Measurements from ENCODE around the gene LMO1. TPM values are rescaled to one million over a fixed set of nuclear protein-coding genes. Genes with fewer than 3 reads are reported as not detected.

The LMO1 gene
- total and polyA plus RNA-seq, 2 of the 13 experiments (the other 11 are each of a cell fraction or from before 2014, with no cell fraction given) = not detected

GRCh38 chr11:8286886-8287285 lies 23.2 kb upstream of the LMO1 start:
- Histone ChIP-seq H3K4me1 (ENCODE audit: insufficient read depth, low read length) (no peaks in the 10 kb centered on the region), H3K4me3 (replicated peaks in 1 of 3; ENCODE audit: insufficient read depth in 1 of 3, low read depth in 2 of 3, low read length in 3 of 3) (no peak overlapping the region), H2AFZ (ENCODE audit: low read length) (no peak overlapping the region), H3K79me2 (ENCODE audit: insufficient read depth, low read length) (no peaks in the 10 kb centered on the region), H3K9me3 (ENCODE audit: low read length) (no peaks in the 10 kb centered on the region), H3K9ac (ENCODE audit: insufficient read depth, low read depth, low read length) (no peak overlapping the region), H3K4me2 (ENCODE audit: low read depth, low read length) (no peak overlapping the region), H3K36me3 (replicated peaks in 1 of 2; ENCODE audit: control insufficient read depth in 1 of 2, insufficient read depth in 2 of 2, low read length in 2 of 2) (no peaks in the 10 kb centered on the region), H3K27me3 (ENCODE audit: control insufficient read depth in 1 of 2, insufficient read depth in 2 of 2, low read length in 2 of 2) (peaks cover 5 to 13% of the 10 kb centered on the region in 2 experiments; a peak in 3 of 5 replicates), H3K27ac (ENCODE audit: extremely low read length, insufficient read depth, low read length) (no peak overlapping the region), H4K20me1 (ENCODE audit: insufficient read depth, low read length) (no peaks in the 10 kb centered on the region)
- TF ChIP-seq ZNF557 (CRISPR knock-in tag; IDR thresholded peaks at IDR 0.05) (no peak), POLR2A (IDR thresholded peaks at IDR 0.05; ENCODE audit: insufficient read depth in 1 of 2, low read depth in 2 of 2, low read length in 2 of 2) (no peak), SOX5 (CRISPR knock-in tag; IDR thresholded peaks at IDR 0.05; ENCODE audit: borderline replicate concordance) (no peak)
- TF ChIP-seq, protein P1, sequence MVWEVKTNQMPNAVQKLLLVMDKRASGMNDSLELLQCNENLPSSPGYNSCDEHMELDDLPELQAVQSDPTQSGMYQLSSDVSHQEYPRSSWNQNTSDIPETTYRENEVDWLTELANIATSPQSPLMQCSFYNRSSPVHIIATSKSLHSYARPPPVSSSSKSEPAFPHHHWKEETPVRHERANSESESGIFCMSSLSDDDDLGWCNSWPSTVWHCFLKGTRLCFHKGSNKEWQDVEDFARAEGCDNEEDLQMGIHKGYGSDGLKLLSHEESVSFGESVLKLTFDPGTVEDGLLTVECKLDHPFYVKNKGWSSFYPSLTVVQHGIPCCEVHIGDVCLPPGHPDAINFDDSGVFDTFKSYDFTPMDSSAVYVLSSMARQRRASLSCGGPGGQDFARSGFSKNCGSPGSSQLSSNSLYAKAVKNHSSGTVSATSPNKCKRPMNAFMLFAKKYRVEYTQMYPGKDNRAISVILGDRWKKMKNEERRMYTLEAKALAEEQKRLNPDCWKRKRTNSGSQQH (CRISPR knock-in tag; IDR thresholded peaks at IDR 0.05; ENCODE audit: low read depth) = no peak
- FAIRE-seq (no peak), DNase-seq (ENCODE audit: low spot score) (no peak), ATAC-seq (no peak)
- 3% methylated on average over 2 of the region's 2 CpGs for WGBS (ENCODE audit: low lambda C conversion rate)
- in situ Hi-C loops (cut with HindIII; ENCODE audit: extremely low pct_ligation_motif_present, low pct_unique_long_range_greater_than_20kb) (no loop called here), intact Hi-C loops (cut with micrococcal nuclease; ENCODE audit: unreplicated experiment) (no loop called here)
- POLR2A ChIA-PET = no interaction called here
- BruUV-seq (replicated peaks) = no TSS peak
- CTCF ChIA-PET (ENCODE audit: low intra/inter-chr PET ratio, low total read pairs) = no interaction called here

DNA sequence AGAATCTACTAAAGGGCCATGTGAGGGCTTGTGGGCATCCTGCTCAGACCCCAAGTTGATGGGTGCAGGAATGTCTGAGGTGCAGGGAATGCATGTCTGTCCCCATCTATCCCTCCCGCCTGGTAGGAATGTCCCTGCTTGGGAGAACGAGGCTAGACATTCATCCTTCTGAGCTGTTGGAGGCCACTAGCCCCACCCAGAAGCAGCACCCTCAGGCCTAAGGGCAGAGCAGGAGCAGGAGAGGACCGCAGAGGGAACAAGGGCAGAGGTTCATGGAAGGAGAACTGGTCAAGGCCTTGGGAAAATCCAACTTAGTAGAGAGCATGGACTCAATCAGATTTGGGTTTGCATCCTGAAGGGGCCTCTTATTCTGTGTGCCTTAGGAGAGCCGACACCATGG lies 22.1 kb upstream of the LMO1 start:
- Histone ChIP-seq H3K27ac (ENCODE audit: extremely low read length, insufficient read depth, low read length) (no peak overlapping the region), H3K36me3 (replicated peaks in 1 of 2; ENCODE audit: control insufficient read depth in 1 of 2, insufficient read depth in 2 of 2, low read length in 2 of 2) (no peaks in the 10 kb centered on the region), H3K27me3 (ENCODE audit: control insufficient read depth in 1 of 2, insufficient read depth in 2 of 2, low read length in 2 of 2) (peaks cover 6 to 8% of the 10 kb centered on the region in 2 experiments; a peak in 3 of 5 replicates), H3K79me2 (ENCODE audit: insufficient read depth, low read length) (no peaks in the 10 kb centered on the region), H3K4me3 (replicated peaks in 1 of 3; ENCODE audit: insufficient read depth in 1 of 3, low read depth in 2 of 3, low read length in 3 of 3) (no peak overlapping the region), H3K4me2 (ENCODE audit: low read depth, low read length) (no peak overlapping the region), H2AFZ (ENCODE audit: low read length) (no peak overlapping the region), H3K4me1 (ENCODE audit: insufficient read depth, low read length) (no peaks in the 10 kb centered on the region), H4K20me1 (ENCODE audit: insufficient read depth, low read length) (no peaks in the 10 kb centered on the region), H3K9me3 (ENCODE audit: low read length) (no peaks in the 10 kb centered on the region), H3K9ac (ENCODE audit: insufficient read depth, low read depth, low read length) (no peak overlapping the region)
- ChIA-PET POLR2A (no interaction called here), CTCF (ENCODE audit: low intra/inter-chr PET ratio, low total read pairs) (no interaction called here)
- no CpG with 5 or more reads among the region's 4 CpGs for WGBS (ENCODE audit: low lambda C conversion rate)
- FAIRE-seq = no peak
- intact Hi-C loops (cut with micrococcal nuclease; ENCODE audit: unreplicated experiment) (no loop called here), in situ Hi-C loops (cut with HindIII; ENCODE audit: extremely low pct_ligation_motif_present, low pct_unique_long_range_greater_than_20kb) (no loop called here)
- no TSS peak for BruUV-seq (replicated peaks)
- no peak for DNase-seq (ENCODE audit: low spot score)
- ATAC-seq = no peak
- TF ChIP-seq, protein P2, sequence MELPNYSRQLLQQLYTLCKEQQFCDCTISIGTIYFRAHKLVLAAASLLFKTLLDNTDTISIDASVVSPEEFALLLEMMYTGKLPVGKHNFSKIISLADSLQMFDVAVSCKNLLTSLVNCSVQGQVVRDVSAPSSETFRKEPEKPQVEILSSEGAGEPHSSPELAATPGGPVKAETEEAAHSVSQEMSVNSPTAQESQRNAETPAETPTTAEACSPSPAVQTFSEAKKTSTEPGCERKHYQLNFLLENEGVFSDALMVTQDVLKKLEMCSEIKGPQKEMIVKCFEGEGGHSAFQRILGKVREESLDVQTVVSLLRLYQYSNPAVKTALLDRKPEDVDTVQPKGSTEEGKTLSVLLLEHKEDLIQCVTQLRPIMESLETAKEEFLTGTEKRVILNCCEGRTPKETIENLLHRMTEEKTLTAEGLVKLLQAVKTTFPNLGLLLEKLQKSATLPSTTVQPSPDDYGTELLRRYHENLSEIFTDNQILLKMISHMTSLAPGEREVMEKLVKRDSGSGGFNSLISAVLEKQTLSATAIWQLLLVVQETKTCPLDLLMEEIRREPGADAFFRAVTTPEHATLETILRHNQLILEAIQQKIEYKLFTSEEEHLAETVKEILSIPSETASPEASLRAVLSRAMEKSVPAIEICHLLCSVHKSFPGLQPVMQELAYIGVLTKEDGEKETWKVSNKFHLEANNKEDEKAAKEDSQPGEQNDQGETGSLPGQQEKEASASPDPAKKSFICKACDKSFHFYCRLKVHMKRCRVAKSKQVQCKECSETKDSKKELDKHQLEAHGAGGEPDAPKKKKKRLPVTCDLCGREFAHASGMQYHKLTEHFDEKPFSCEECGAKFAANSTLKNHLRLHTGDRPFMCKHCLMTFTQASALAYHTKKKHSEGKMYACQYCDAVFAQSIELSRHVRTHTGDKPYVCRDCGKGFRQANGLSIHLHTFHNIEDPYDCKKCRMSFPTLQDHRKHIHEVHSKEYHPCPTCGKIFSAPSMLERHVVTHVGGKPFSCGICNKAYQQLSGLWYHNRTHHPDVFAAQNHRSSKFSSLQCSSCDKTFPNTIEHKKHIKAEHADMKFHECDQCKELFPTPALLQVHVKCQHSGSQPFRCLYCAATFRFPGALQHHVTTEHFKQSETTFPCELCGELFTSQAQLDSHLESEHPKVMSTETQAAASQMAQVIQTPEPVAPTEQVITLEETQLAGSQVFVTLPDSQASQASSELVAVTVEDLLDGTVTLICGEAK (IDR thresholded peaks at IDR 0.05) = no peak
- TF ChIP-seq, protein P2 (CRISPR knock-in tag; IDR thresholded peaks at IDR 0.05) = no peak
- no peak for TF ChIP-seq ZNF414 (CRISPR knock-in tag; IDR thresholded peaks at IDR 0.05)
- no peak for TF ChIP-seq CEBPB (IDR thresholded peaks at IDR 0.05; ENCODE audit: borderline replicate concordance, low read depth, low read length)
- TF ChIP-seq NR3C1 (CRISPR knock-in tag; IDR thresholded peaks at IDR 0.05) = no peak

All from HepG2 (cell line).